Activated naive CD4-positive, alpha-beta T cell treated with Interleukin-2 at 50 U/mL for 16 hours (primary cell): ENCODE data around the gene AK4.
A peak's percentile ranks its signal among the peaks of the same experiment; 100 is the strongest.

Experiments used
- DNase-seq: peaks from one replicate; pipeline ENCODE4 v3.0.0-alpha.2; 2020

Gene AK4

GRCh38 chr1:65254320-65255034, 106.5 kb downstream of the AK4 start:
- DNase-seq: peak; percentile 86

DNA sequence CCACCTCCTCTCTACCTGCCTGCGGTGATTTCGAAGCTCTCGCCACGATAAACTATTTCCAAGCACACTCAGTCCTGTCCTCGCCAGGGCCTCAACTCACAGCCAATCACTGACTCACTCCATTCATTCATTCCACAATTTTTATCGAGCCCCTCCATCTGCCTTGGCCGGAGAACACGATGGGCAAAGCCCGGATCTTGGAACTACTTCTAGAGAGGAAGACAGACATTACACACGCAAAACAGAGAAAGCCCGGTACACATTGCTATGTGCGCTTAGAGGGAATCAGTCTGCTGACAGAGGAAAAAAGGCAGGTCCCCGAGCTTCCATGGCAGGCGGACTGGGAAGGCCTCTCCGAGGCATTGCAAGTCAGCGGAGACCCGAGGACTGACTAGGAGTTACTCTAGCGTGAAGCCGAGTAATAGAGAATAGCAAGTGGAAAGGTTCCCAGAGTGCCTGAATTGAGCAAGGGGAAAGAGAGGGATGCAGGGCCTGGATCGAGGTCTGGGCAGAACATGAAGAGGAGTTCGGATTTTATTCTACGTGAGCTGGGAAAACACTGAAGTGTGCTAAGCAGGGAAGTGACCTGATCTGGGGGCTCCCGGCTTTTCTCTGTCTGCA, 107.1 kb downstream of the AK4 start:
- DNase-seq: no peak

- DNase-seq: no peak
These were observed 107.7 kb downstream of the AK4 start for GRCh38 chr1:65255656-65256050.

DNA sequence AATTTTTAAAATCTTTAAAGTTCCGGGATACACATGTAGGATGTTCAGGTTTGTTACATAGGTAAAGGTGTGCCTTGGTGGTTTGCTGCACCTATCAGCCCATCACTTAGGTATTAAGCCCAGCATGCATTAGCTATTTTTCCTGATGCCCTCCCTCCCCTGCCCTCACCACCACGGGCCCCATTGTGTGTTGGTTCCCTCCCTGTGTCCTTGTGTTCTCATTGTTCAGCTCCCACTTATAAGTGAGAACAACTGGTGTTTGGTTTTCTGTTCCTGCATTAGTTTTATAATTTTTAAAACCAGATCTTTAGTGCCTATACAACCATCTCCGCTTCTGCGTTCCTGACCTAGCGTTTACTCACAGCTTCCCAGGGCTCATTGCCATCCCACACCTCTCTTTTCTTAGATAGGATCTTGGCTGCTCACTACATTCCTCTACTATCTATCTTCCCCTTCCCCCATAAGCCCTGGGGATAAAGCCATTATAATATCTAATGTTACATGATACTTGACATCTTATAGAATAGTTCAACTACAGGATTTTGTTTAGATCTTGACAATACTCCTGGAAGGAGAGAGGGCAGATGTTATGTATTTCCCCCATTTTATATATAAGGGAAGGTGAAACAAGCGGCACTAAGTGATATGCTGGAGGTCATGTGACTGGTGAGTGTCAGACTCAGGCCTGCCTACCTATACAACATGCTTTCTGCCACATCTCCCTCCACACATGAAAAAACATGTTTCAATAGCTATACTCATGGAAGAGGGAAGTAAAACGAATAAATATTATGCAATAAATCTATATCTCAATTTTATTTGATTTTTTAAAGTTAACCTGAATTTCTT, 109.1 kb downstream of the AK4 start:
- no peak for DNase-seq

DNA sequence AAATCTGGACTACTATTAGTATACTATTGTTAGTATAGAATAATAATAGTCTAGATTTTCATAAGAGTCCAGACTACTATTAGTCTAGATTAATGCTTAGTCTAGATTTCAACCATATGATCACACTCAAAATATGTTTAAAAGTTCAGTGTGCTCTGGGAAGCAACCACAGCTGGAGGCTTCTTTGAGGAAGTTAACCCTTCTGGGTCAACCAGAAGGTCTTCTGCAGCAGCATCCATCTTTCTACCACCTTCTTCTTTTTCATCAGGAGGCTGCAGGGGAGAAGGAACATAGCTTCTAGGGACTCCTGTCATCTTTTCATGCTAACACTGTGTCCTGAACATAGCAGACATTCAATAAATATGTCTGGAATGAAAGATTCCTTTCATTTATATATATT, 110.1 kb downstream of the AK4 start:
- DNase-seq: no peak

GRCh38 chr1:65259816-65260215, 111.8 kb downstream of the AK4 start:
- no peak for DNase-seq

GRCh38 chr1:65260851-65261473, 113.0 kb downstream of the AK4 start:
- DNase-seq: no peak

GRCh38 chr1:65263286-65263685, 115.3 kb downstream of the AK4 start:
- no peak for DNase-seq

GRCh38 chr1:65264197-65264929, 116.4 kb downstream of the AK4 start:
- no peak for DNase-seq

GRCh38 chr1:65265296-65265650, 117.3 kb downstream of the AK4 start:
- no peak for DNase-seq

DNA sequence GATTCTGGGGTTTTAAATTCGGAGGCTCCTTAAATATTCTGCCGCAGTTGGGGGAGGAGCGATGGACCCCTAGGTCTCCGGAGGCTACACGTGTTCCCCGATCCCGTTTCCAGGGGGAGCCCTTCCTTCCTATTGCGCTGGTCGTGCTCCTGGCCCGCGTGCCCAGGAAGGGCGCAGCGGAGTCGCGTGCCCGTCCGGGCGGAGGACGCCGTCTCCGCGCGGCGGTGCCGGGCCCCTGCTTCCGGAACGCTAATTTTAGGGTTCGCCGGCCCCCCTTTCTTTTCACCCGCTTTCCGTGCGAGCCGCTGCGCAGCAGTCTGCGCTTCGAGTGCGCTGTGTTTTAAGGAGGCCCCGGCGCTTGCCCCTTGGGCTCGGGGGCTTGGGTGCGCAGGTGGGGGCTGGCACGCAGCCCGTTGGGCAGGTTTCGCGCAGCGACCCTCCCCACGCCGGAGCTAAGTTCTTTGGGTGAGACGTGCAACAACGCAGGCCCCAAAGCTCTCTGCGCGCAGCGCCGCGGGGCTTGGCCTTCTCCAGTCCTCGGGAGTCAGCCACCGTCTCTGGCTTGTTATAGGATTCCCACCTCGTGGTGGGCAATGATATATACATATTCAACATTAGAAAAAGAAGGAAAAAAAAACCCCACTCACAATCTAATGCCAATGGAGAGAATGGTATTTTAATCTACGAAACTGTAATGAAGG, 117.8 kb downstream of the AK4 start:
- DNase-seq: peak; percentile 23

DNA sequence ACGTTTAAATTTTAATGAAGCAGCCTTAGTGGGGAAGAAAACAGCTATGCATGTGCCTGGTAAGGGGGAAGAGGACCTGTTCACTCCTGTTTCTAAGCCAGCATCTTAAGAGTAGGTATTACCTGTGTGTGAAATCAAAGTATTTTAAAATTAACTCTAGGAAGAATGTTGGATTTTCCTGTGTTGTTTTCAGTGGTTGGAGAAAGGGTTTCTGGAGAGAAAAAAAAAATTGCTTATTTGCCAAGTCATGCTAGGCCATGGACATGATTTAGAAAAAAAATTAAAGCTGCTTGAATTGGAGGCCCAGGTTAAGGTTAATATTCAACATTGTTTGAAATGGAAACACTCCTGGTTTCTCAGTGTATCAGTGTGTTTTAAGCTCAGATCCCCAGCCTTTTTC, 118.5 kb downstream of the AK4 start:
- no peak for DNase-seq

- no peak for DNase-seq
These were observed 119.3 kb downstream of the AK4 start for GRCh38 chr1:65267271-65267670.

- no peak for DNase-seq
These were observed 119.7 kb downstream of the AK4 start for GRCh38 chr1:65267683-65268082.

DNA sequence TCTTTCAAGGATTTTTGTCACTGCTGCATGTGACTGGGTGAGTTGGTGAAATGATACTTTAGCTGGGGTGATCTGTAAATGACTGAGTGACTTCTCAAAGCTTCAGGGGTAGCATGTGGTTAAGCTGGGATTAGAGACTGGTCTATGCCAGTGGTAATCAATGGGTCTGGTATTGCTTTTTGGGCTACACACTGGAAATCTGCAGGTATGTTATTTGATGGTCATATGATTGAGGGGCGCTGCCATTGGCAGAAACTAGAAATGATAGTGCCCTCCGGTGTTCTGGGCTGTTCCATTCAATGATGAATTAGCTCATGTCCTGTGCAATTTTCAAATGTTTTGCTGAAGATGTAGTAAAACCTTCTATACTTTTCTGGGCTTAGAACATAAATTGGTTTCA, 121.6 kb downstream of the AK4 start:
- no peak for DNase-seq

DNA sequence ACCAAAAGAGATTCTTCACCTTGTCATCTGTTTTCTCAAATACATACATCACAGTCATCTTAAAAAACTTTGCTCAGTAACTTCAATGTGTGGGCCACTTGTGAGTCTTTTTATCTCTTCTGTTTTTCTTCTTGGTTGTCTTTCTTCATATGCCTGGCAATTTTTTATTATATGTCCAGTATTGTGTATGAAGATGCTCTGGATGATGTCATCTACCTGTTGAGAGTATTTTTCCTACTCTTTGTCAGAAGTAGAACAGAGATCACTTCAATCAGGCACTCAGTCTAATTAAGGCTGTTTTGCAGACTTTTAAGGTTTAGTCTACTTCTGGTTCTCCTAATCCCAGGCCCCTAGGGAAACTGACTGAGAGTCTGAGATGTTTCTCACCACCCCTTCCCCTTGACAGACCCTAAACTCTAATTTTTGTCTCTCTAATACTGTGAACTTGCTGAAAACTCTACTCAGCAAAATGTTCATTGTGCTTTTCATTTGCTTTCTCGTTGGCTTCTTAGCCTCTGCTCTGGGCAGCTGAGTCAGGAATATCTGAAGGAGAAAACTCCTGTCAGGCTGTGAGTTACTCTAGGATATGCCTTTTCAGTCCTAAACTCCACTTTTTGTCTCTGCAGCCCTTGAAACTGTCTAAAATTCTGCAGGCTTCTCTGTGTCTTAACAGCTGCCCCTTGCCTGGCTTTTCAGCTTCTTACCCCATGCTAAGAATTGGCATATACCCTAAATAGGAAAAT, 128.4 kb downstream of the AK4 start:
- DNase-seq: no peak

DNA sequence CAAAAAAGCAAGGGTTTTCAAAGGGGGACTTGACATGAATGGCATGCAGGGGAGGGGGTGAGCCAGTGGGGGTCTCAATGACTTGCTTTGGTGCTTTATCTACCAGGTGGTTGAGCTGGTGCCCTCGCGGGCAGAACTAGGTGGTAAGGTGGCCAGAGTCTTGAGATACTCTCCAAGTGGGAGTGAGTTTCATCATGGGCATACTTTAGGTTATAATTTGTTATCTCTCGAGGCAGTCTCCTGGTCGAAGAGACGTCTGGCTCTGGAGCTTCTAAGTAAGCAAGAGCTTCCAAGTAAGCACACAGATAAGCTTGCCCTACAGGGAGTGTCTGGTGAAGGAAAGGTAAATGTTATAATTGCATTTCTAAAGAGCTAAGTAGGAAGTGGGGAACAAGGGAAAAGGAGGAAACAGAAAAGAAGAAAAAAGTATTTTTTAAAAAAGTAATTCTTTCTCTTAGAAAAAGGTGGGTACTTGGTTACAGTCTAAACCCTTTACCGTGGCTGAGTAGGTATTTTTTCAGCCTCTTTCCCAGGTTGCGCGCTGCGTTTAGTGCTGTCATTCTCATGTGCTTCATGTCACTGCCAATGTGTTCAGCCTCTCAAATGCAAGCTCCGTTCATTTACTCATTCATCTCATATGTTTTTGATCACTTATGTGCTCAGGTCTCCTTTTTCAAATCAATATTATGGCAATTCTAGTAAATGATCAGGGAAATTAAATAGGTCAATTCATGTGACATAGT, 129.8 kb downstream of the AK4 start:
- DNase-seq: no peak

- no peak for DNase-seq
These were observed 130.5 kb downstream of the AK4 start for GRCh38 chr1:65278376-65279069.

DNA sequence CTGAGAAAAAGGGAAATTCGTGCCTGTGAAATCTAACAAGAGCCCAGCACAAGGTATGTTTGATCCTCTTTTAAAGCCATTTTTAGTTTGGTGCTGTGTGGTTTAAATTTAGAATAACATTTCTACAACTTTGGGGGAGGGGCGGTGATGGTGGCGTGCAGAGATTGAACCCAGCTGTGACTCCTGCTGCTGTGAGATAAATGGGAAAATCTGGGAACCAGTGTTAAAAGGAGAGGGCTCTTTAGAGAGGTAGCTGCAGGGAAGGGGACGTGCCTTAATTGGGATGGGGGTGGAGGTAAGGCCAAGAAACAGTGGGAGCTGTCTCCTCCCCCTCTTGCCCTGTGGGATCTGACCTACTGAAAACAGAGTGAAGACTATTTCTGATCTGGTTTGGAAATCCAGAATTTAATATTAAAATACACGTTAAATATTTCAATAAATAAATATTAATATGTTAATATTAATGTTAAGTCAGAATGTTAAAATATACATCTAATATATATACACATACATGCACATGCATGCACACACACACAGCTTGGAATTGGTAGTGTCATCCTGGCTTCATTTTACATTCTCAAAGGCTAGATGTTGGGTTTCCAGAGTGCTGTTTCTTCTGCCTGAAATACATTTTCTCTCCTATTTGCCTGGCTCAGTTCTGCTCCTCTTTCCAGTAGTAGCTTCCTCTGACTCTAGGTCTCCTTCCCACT, 131.2 kb downstream of the AK4 start:
- no peak for DNase-seq
